GM21717 (cell line): Measurements from ENCODE around the gene RPGRIP1.
"Not testable (repeated sequence)": the region's sequence is repeated elsewhere in the genome, so short reads cannot be mapped to it uniquely, and the experiment has no call there.

ENCODE experiments used
- ATAC-seq: cut with Tn5 transposase; IDR thresholded peaks from one replicate; pipeline ENCODE4 v1.9.1; 2021; ENCODE audit warnings: mild to moderate bottlenecking, moderate library complexity; ENCODE audit not compliant: unreplicated experiment

The RPGRIP1 gene

GRCh38 chr14:21258005-21258888 lies 21.6 kb upstream of the RPGRIP1 start:
- ATAC-seq, result no peak

- no peak for ATAC-seq
Observed at GRCh38 chr14:21258889-21259787, 20.7 kb upstream of the RPGRIP1 start.

GRCh38 chr14:21261824-21262223 lies 18.1 kb upstream of the RPGRIP1 start:
- no peak for ATAC-seq

GRCh38 chr14:21262410-21262809 lies 17.5 kb upstream of the RPGRIP1 start:
- ATAC-seq, result no peak

- ATAC-seq, result peak; percentile 13
Observed at GRCh38 chr14:21263284-21264024, 16.4 kb upstream of the RPGRIP1 start.

- ATAC-seq, result peak; percentile 49
Observed at GRCh38 chr14:21264025-21264801, 15.7 kb upstream of the RPGRIP1 start.

GRCh38 chr14:21267431-21267845 lies 12.4 kb upstream of the RPGRIP1 start:
- ATAC-seq, result no peak

- no peak for ATAC-seq
Observed at GRCh38 chr14:21267886-21268616, 11.8 kb upstream of the RPGRIP1 start.

- no peak for ATAC-seq
Observed at GRCh38 chr14:21268617-21269251, 11.1 kb upstream of the RPGRIP1 start.

GRCh38 chr14:21269252-21270046 lies 10.4 kb upstream of the RPGRIP1 start, which contains the start of gene HNRNPC:
TSS of gene HNRNPC (minus strand) at chr14:21269442. CDS start at chr14:21234193, 35,249 bp downstream.
- peak; percentile 88 for ATAC-seq

GRCh38 chr14:21272661-21273060 lies 7.2 kb upstream of the RPGRIP1 start:
- not testable (repeated sequence) for ATAC-seq

GRCh38 chr14:21275261-21275858 lies 4.5 kb upstream of the RPGRIP1 start:
- no peak for ATAC-seq

GRCh38 chr14:21278632-21279031 lies 1.3 kb upstream of the RPGRIP1 start:
- ATAC-seq, result no peak

GRCh38 chr14:21281917-21282316 lies 2.0 kb downstream of the RPGRIP1 start:
- not testable (repeated sequence) for ATAC-seq

- not testable (repeated sequence) for ATAC-seq
Observed at GRCh38 chr14:21286516-21286915, 6.6 kb downstream of the RPGRIP1 start.

GRCh38 chr14:21287168-21287567 lies 7.3 kb downstream of the RPGRIP1 start:
- ATAC-seq, result no peak

- ATAC-seq, result not testable (repeated sequence)
Observed at GRCh38 chr14:21294026-21294425, 14.1 kb downstream of the RPGRIP1 start.

GRCh38 chr14:21298358-21298757 lies 18.5 kb downstream of the RPGRIP1 start:
- no peak for ATAC-seq
